Non-pigmented ciliary epithelial cell (primary cell): ENCODE results near the gene VASH1.

Experiments
- DNase-seq: peaks from one replicate; pipeline ENCODE4 v3.0.0-alpha.2; 2010; ENCODE audit warnings: low read depth

Gene VASH1

GRCh38 chr14:76832503-76832988 is 71.3 kb downstream of the VASH1 start:
- no peak for DNase-seq
